Esophagus mucosa (tissue), 1 donor: ENCODE measurements around the gene CDH18. TPM values are rescaled to one million over a fixed set of nuclear protein-coding genes. Genes with fewer than 3 reads are reported as not detected.

ENCODE experiments used
- ATAC-seq: fragments of 200-7000 bp; cut with Tn5 transposase; one replicate; pipeline ENCODE4 v1.9.1; 2020
- total RNA-seq: library from RNA; stranded (reverse); gene quantifications from one replicate; pipeline ENCODE4 v1.2.4, GENCODE V29; 2023
- donor health status: DM: yes; HTN: yes; CAD: no.

Gene CDH18
- total RNA-seq: not detected

- peak; percentile 62 for ATAC-seq
Measured at GRCh38 chr5:19987612-19988361, at the start of gene CDH18. CDH18 (minus strand) TSS chr5:19988200; CDS start chr5:19838986, 149,214 bp downstream.

GRCh38 chr5:20034717-20035116 lies 46.7 kb upstream of the CDH18 start:
- ATAC-seq: no peak

- ATAC-seq: no peak
Measured at GRCh38 chr5:20033881-20034280, 45.9 kb upstream of the CDH18 start.

- no peak for ATAC-seq
Measured at GRCh38 chr5:20032896-20033295, 44.9 kb upstream of the CDH18 start.

- ATAC-seq: no peak
Measured at GRCh38 chr5:20030125-20030524, 42.1 kb upstream of the CDH18 start.

- no peak for ATAC-seq
Measured at GRCh38 chr5:20029266-20029665, 41.3 kb upstream of the CDH18 start.

- ATAC-seq: no peak
Measured at GRCh38 chr5:20028506-20028905, 40.5 kb upstream of the CDH18 start.

- ATAC-seq: no peak
Measured at GRCh38 chr5:20023686-20024180, 35.7 kb upstream of the CDH18 start.

GRCh38 chr5:20020247-20020646 lies 32.2 kb upstream of the CDH18 start:
- ATAC-seq: no peak

- ATAC-seq: no peak
Measured at GRCh38 chr5:20017021-20017420, 29.0 kb upstream of the CDH18 start.

- no peak for ATAC-seq
Measured at GRCh38 chr5:20000416-20000815, 12.4 kb upstream of the CDH18 start.

- ATAC-seq: no peak
Measured at GRCh38 chr5:19988457-19988856, 457 bp upstream of the CDH18 start.

- no peak for ATAC-seq
Measured at GRCh38 chr5:19986806-19987205, 1.2 kb downstream of the CDH18 start.

GRCh38 chr5:19986031-19986619 lies 1.9 kb downstream of the CDH18 start:
- no peak for ATAC-seq

GRCh38 chr5:19978476-19978875 lies 9.5 kb downstream of the CDH18 start:
- ATAC-seq: no peak

- no peak for ATAC-seq
Measured at GRCh38 chr5:19977099-19977498, 10.9 kb downstream of the CDH18 start.

GRCh38 chr5:19975795-19976194 lies 12.2 kb downstream of the CDH18 start:
- no peak for ATAC-seq

GRCh38 chr5:19960451-19960850 lies 27.5 kb downstream of the CDH18 start:
- no peak for ATAC-seq

GRCh38 chr5:19959830-19960384 lies 28.1 kb downstream of the CDH18 start:
- no peak for ATAC-seq

GRCh38 chr5:19950897-19951296 lies 37.1 kb downstream of the CDH18 start:
- ATAC-seq: no peak

- no peak for ATAC-seq
Measured at GRCh38 chr5:19940192-19940591, 47.8 kb downstream of the CDH18 start.

GRCh38 chr5:19930451-19930850 lies 57.5 kb downstream of the CDH18 start:
- no peak for ATAC-seq

- ATAC-seq: peak; percentile 88
Measured at GRCh38 chr5:19928562-19929421, 59.2 kb downstream of the CDH18 start.
